Mesendoderm (in vitro differentiated cells): Measurements from ENCODE around the gene NOXA1.
A peak's percentile ranks its signal among the peaks of the same experiment; 100 is the strongest.

ENCODE experiments used
- DNase-seq: peaks from one replicate; pipeline ENCODE4 v3.0.0; 2013
- H2AK5ac ChIP-seq: 2 replicates; pipeline ENCODE4 v1.6.1; 2013; ENCODE audit warnings: low read length, inconsistent platforms
- H2BK120ac ChIP-seq: 2 replicates; pipeline ENCODE4 v1.6.1; 2013; ENCODE audit warnings: low read depth, mild to moderate bottlenecking, low read length, moderate library complexity, mixed read lengths
- H2BK15ac ChIP-seq: replicated peaks from 2 replicates; pipeline ENCODE4 v1.6.1; 2013; ENCODE audit warnings: low read depth, mild to moderate bottlenecking, moderate library complexity
- H2BK5ac ChIP-seq: 2 replicates; pipeline ENCODE4 v1.6.1; 2013; ENCODE audit warnings: low read length, inconsistent platforms
- H3K18ac ChIP-seq: 2 replicates; pipeline ENCODE4 v1.6.1; 2013; ENCODE audit warnings: mild to moderate bottlenecking, low read length, mixed read lengths
- H3K23ac ChIP-seq: one replicate; pipeline ENCODE4 v1.6.1; 2013; ENCODE audit warnings: low read length
- H3K27ac ChIP-seq: 2 replicates; pipeline ENCODE4 v1.5.1; 2013; ENCODE audit warnings: low read depth, mild to moderate bottlenecking, inconsistent platforms, low read length, moderate library complexity
- H3K27me3 ChIP-seq: 2 replicates; pipeline ENCODE4 v1.6.1; 2013; ENCODE audit warnings: low read length, control low read depth, mild to moderate bottlenecking, inconsistent platforms; ENCODE audit not compliant: insufficient read depth, poor library complexity
- H3K36me3 ChIP-seq: 2 replicates; pipeline ENCODE4 v1.6.1; 2013; ENCODE audit warnings: low read length, inconsistent platforms; ENCODE audit not compliant: control insufficient read depth, insufficient read depth
- H3K4ac ChIP-seq: one replicate; pipeline ENCODE4 v1.6.1; 2013; ENCODE audit warnings: low read depth, mild to moderate bottlenecking, low read length, moderate library complexity
- H3K4me1 ChIP-seq: 2 replicates; pipeline ENCODE4 v1.6.1; 2013; ENCODE audit warnings: low read depth, low read length, inconsistent platforms; ENCODE audit not compliant: control insufficient read depth
- H3K4me2 ChIP-seq: 2 replicates; pipeline ENCODE4 v1.6.1; 2013; ENCODE audit warnings: low read length
- H3K4me3 ChIP-seq: 2 replicates; pipeline ENCODE4 v1.5.1; 2013; ENCODE audit warnings: mild to moderate bottlenecking, low read length
- H3K56ac ChIP-seq: one replicate; pipeline ENCODE4 v1.6.1; 2013; ENCODE audit warnings: low read length
- H3K79me1 ChIP-seq: 2 replicates; pipeline ENCODE4 v1.6.1; 2013; ENCODE audit warnings: low read length, inconsistent platforms
- H3K79me2 ChIP-seq: 2 replicates; pipeline ENCODE4 v1.6.1; 2013; ENCODE audit warnings: mild to moderate bottlenecking, low read length; ENCODE audit not compliant: control insufficient read depth, insufficient read depth
- H3K9ac ChIP-seq: 2 replicates; pipeline ENCODE4 v1.6.1; 2013; ENCODE audit warnings: low read length, inconsistent platforms
- H4K5ac ChIP-seq: one replicate; pipeline ENCODE4 v1.6.1; 2013; ENCODE audit warnings: low read length
- H4K8ac ChIP-seq: one replicate; pipeline ENCODE4 v1.6.1; 2013; ENCODE audit warnings: low read depth, mild to moderate bottlenecking, control low read depth, low read length, moderate library complexity
- WGBS: extraction: QIAGEN DNeasy Blood & Tissue Kit; methylation state at CpG from one replicate; pipeline ENCODE4 v1.1.7; 2013; ENCODE audit warnings: low lambda C conversion rate, missing lambda C conversion rate; ENCODE audit not compliant: insufficient coverage; ENCODE audit errors: extremely low coverage; 5-methylcytosine and 5-hydroxymethylcytosine counted together

The NOXA1 gene

DNA sequence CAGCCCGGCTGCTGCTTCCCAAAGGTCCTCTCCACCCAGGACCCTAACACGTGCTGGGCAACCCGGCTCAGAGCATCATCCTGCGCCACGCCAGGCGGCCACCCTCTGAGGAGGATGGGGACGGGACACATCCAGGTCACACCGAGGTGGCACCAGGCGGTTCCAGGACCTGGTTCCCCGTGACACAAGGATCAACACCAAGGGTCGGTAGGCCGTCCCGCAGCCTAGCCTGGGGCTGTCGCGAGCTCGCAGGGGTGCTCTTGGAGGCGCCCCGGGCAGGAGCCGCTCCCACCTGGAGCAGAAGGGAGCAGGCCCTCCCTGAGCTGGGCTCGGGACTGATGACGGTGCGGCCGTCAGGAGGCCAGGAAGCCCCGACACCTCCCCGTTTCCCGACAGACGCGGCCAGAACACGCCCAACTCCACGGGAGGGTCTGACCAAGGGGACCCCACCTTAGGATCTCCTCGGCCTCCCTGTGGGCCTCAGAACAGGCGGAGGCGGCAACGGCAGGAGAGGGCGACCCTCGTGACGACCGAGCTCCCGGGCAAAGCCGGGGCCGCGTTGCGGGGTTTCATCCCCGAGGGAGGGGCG lies 6.5 kb upstream of the NOXA1 start:
- no peak overlapping the region for H3K4me2 ChIP-seq
- no peak overlapping the region for H2BK5ac ChIP-seq
- peaks cover 2% of the 10 kb centered on the region for H3K79me1 ChIP-seq
- no peak overlapping the region for H2AK5ac ChIP-seq
- no peak overlapping the region for H3K56ac ChIP-seq
- H3K18ac ChIP-seq, result no peak overlapping the region
- no peaks in the 10 kb centered on the region for H3K4me1 ChIP-seq
- H3K36me3 ChIP-seq, result no peaks in the 10 kb centered on the region
- H3K23ac ChIP-seq, result no peak overlapping the region
- no peaks in the 10 kb centered on the region for H3K27me3 ChIP-seq
- H3K9ac ChIP-seq, result no peak overlapping the region
- H4K8ac ChIP-seq, result no peak overlapping the region
- no peak overlapping the region for H2BK120ac ChIP-seq
- no CpG with 5 or more reads among the region's 45 CpGs for WGBS
- H3K4ac ChIP-seq, result no peak overlapping the region
- no peak overlapping the region for H4K5ac ChIP-seq
- H2BK15ac ChIP-seq, result no peak overlapping the region
- no peaks in the 10 kb centered on the region for H3K79me2 ChIP-seq
- no peak overlapping the region for H3K27ac ChIP-seq
- H3K4me3 ChIP-seq, result no peak overlapping the region
- no peak for DNase-seq

DNA sequence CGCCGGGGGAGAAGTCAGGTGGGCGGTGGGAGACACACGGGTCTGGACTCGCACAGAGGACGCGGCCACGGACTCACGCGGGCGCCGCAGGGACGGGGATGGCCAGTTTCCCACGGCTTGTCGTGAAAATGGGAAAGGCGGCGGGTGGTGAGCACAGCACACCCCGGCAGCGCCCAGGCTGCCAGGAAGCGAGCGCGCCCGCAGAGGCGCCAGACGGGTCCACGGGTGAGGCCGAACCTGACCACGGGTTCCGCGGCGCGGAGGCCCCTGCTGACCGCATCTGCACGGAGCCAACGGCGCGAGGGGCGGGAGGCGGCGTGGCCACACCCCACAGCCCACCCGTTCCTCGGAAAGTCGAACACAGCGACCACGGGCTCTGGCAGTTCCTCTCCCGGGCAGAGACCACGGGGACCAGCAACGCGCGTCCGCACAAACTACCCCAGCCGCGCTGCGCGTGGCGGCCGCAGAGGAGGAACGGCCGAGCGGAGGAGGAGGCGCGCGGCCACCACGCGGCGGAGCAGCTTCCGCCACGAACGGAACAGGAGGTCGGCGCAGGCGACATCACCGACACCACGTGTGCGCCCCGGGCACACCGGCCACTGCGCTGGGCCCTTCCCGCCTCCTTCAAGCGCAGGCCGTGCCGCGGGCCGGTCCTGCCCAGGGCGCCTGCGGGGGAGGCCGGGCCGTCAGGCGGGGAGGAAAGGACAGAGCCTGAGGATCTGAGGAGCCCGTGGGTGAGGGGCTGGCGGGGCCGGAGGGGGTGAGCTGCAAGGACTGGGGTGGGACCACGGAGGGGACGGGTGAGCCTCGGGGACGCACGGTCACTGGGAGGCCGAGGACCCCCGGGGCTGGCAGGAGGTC lies 5.8 kb upstream of the NOXA1 start:
- no peak overlapping the region for H3K56ac ChIP-seq
- no peak for DNase-seq
- H4K8ac ChIP-seq, result no peak overlapping the region
- H3K27me3 ChIP-seq, result no peaks in the 10 kb centered on the region
- no peak overlapping the region for H3K4me3 ChIP-seq
- H2BK15ac ChIP-seq, result no peak overlapping the region
- H3K23ac ChIP-seq, result no peak overlapping the region
- H3K79me2 ChIP-seq, result no peaks in the 10 kb centered on the region
- H3K18ac ChIP-seq, result no peak overlapping the region
- no peak overlapping the region for H2BK5ac ChIP-seq
- H3K36me3 ChIP-seq, result no peaks in the 10 kb centered on the region
- peaks cover 3% of the 10 kb centered on the region for H3K4me1 ChIP-seq
- H4K5ac ChIP-seq, result no peak overlapping the region
- WGBS, result no CpG with 5 or more reads among the region's 99 CpGs
- H2BK120ac ChIP-seq, result no peak overlapping the region
- no peak overlapping the region for H3K9ac ChIP-seq
- H2AK5ac ChIP-seq, result no peak overlapping the region
- no peak overlapping the region for H3K27ac ChIP-seq
- peaks cover 4% of the 10 kb centered on the region for H3K79me1 ChIP-seq
- H3K4me2 ChIP-seq, result no peak overlapping the region
- no peak overlapping the region for H3K4ac ChIP-seq

DNA sequence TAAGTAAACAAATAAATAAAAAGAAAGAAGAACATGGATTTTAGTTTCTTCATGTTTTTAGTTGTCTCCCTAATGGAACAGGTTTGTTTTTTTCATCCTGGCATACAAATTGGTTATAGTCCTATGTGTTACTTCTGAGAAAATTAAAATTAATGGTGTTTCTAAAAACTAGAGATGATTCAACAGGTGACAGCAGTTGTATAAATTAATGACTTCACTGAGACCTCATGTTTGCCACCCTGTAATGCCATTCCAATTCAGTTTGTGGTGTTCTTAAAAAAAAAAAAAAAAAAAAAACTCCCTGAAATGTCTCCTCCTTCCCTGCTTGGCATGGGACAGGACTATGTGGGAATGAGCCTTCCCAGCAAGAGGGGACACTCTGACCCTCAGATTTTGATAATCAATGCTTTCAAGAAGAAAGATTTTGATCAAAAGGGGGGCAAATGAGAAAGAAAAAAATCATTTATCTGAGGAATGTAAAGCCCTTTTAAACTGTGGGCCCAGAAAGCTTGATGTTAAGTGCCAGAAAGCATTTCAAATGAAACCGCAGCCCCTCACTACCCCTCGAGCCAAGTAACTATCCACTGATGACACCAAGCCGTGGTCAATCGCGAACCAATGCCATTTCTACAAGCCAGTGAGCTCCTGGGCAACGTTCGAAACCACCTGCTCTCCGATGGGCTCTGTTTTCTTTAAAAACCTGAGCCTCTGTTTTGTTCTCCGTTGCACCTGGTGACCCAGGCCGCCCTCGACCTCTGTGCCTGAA lies 1.2 kb upstream of the NOXA1 start:
- Histone ChIP-seq H2BK15ac (no peak overlapping the region), H3K4me3 (peak overlapping the region; percentile 80), H3K56ac (peak overlapping the region; percentile 90), H3K27me3 (no peaks in the 10 kb centered on the region), H2AK5ac (no peak overlapping the region), H3K36me3 (no peaks in the 10 kb centered on the region), H3K9ac (peak overlapping the region; percentile 91), H2BK120ac (no peak overlapping the region), H4K5ac (no peak overlapping the region), H2BK5ac (no peak overlapping the region), H4K8ac (no peak overlapping the region), H3K4me1 (peaks cover 3% of the 10 kb centered on the region), H3K79me1 (peaks cover 4% of the 10 kb centered on the region), H3K4ac (no peak overlapping the region), H3K79me2 (no peaks in the 10 kb centered on the region), H3K18ac (peak overlapping the region; percentile 72), H3K23ac (peak overlapping the region; percentile 45), H3K27ac (no peak overlapping the region), H3K4me2 (peak overlapping the region; percentile 91)
- DNase-seq, result no peak
- WGBS, result no CpG with 5 or more reads among the region's 11 CpGs

DNA sequence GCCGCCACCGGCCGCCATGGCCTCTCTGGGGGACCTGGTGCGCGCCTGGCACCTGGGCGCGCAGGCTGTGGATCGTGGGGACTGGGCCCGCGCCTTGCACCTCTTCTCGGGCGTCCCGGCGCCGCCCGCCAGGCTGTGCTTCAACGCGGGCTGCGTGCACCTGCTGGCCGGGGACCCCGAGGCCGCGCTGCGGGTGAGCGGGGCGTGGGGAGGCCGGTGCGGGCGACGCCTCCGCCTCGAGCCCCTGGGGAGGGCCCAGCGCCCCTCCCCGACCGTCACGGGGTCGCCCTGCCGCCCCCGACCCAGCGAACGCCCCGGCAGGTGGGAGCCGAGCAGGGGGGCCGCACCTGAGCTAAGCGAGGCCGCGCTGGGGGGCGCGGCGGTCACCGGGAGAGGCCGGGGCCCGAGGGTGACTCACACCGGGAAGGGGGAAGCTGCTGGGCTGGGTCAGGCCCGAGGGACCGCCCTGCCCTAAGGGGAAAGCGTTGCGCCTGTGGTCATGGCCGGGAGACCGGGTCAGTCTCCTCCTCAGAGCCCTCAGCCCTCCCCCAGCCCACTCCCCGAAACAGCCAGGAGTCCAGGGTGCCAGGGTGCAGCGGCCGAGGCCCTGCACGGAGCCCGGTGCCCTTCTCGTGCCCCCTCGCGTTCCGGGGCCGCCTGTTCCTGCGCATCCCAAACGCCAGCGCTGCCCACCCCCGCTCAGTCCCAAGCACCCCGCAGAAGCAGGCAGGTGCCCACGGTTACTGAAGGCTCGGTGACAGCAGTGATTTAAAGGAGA lies 510 bp downstream of the NOXA1 start:
- Histone ChIP-seq H3K27me3 (no peaks in the 10 kb centered on the region), H2BK15ac (no peak overlapping the region), H3K4me3 (no peak overlapping the region), H3K4me1 (peaks cover 3% of the 10 kb centered on the region), H3K36me3 (no peaks in the 10 kb centered on the region), H3K56ac (peak overlapping the region; percentile 5), H3K27ac (no peak overlapping the region), H2BK5ac (no peak overlapping the region), H3K79me2 (no peaks in the 10 kb centered on the region), H3K23ac (no peak overlapping the region), H4K5ac (no peak overlapping the region), H3K4ac (no peak overlapping the region), H2BK120ac (no peak overlapping the region), H3K9ac (no peak overlapping the region), H3K4me2 (peak overlapping the region; percentile 9), H4K8ac (no peak overlapping the region), H3K18ac (no peak overlapping the region), H2AK5ac (no peak overlapping the region), H3K79me1 (peaks cover 4% of the 10 kb centered on the region)
- DNase-seq, result no peak
- no CpG with 5 or more reads among the region's 77 CpGs for WGBS

DNA sequence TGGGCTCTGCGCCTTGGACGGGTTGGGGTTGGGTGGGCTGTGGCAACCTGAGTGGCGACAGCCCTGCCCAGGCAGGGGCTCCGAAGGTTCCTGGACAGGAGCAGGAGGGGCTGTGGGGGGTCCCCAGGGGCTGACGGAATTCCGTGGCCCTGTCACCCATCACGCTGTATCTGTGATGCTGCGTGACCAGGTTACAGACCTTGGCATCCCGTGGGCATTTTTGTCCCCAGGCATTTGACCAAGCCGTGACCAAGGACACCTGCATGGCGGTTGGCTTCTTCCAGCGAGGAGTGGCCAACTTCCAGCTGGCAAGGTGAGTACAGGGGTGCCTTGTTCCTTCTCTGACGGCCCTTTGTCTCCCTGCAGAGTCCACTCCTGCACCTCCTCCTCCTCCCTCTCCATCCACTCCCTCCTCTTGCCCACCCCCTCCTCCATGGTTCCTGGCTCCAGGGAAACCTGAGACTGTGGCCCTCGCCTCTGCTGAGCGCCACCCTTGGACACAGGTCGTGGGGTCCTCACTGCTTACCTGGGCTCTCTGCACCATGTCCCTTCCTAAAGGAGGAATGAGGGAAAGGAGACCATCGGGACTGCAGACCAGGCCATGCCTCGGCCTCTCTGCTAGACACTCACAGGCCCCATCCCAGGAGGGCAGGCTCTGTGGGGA lies 3.0 kb downstream of the NOXA1 start:
- no CpG with 5 or more reads among the region's 18 CpGs for WGBS
- H3K27me3 ChIP-seq, result no peaks in the 10 kb centered on the region
- no peak overlapping the region for H3K4ac ChIP-seq
- H3K36me3 ChIP-seq, result no peaks in the 10 kb centered on the region
- no peak overlapping the region for H3K56ac ChIP-seq
- H3K18ac ChIP-seq, result no peak overlapping the region
- DNase-seq, result no peak
- no peak overlapping the region for H4K8ac ChIP-seq
- H2BK5ac ChIP-seq, result no peak overlapping the region
- H2AK5ac ChIP-seq, result no peak overlapping the region
- H2BK120ac ChIP-seq, result no peak overlapping the region
- H3K4me2 ChIP-seq, result no peak overlapping the region
- no peak overlapping the region for H4K5ac ChIP-seq
- H3K9ac ChIP-seq, result no peak overlapping the region
- peaks cover 4% of the 10 kb centered on the region for H3K79me1 ChIP-seq
- H3K4me3 ChIP-seq, result no peak overlapping the region
- H3K79me2 ChIP-seq, result no peaks in the 10 kb centered on the region
- no peak overlapping the region for H3K27ac ChIP-seq
- H3K4me1 ChIP-seq, result peaks cover 3% of the 10 kb centered on the region
- H3K23ac ChIP-seq, result no peak overlapping the region
- no peak overlapping the region for H2BK15ac ChIP-seq
